Progenitor cell of endocrine pancreas (in vitro differentiated cells): Measurements from ENCODE around the gene EPM2AIP1. TPM values are rescaled to one million over a fixed set of nuclear protein-coding genes. Genes with fewer than 3 reads are reported as not detected.

Experiments
- DNase-seq: peaks from one replicate; pipeline ENCODE4 v3.0.0; 2021; ENCODE audit warnings: low spot score; ENCODE audit not compliant: unreplicated experiment
- H3K27ac Mint-ChIP-seq: 2 replicates; pipeline ENCODE4 v1.8.0; 2021; ENCODE audit warnings: mild to moderate bottlenecking, moderate library complexity, mixed read lengths
- H3K27me3 Mint-ChIP-seq: 2 replicates; pipeline ENCODE4 v1.8.0; 2021; ENCODE audit warnings: mixed read lengths
- H3K36me3 Mint-ChIP-seq: 2 replicates; pipeline ENCODE4 v1.8.0; 2022; ENCODE audit warnings: mixed read lengths; ENCODE audit not compliant: insufficient read depth
- H3K4me1 Mint-ChIP-seq: 2 replicates; pipeline ENCODE4 v1.8.0; 2021; ENCODE audit warnings: low read depth, mixed read lengths
- H3K4me3 Mint-ChIP-seq: 2 replicates; pipeline ENCODE4 v1.8.0; 2021; ENCODE audit warnings: low read depth, mild to moderate bottlenecking, moderate library complexity, mixed read lengths
- H3K9me3 Mint-ChIP-seq: 2 replicates; pipeline ENCODE4 v1.8.0; 2021; ENCODE audit warnings: low read depth, mixed read lengths
- CTCF ChIP-seq: fragments of 200-600 bp; sonication (generic); IDR thresholded peaks from one replicate; pipeline ENCODE4 v1.5.0; 2021; ENCODE audit warnings: antibody characterized with exemption, mild to moderate bottlenecking; ENCODE audit not compliant: unreplicated experiment
- total RNA-seq: library from RNA; stranded (reverse); gene quantifications from 2 replicates; pipeline ENCODE4 v1.2.1, GENCODE V29; 2021

The EPM2AIP1 gene
- total RNA-seq, 1 donor from 2014 or later: 29.7 TPM

- no peaks in the 10 kb centered on the region for H3K9me3 Mint-ChIP-seq
- peaks cover 22% of the 10 kb centered on the region for H3K36me3 Mint-ChIP-seq
- H3K27ac Mint-ChIP-seq: no peak overlapping the region
- H3K4me3 Mint-ChIP-seq: no peak overlapping the region
- H3K27me3 Mint-ChIP-seq: no peaks in the 10 kb centered on the region
- H3K4me1 Mint-ChIP-seq: peaks cover 33% of the 10 kb centered on the region
- no peak for TF ChIP-seq CTCF
- DNase-seq: no peak
Observed at GRCh38 chr3:36988356-36988755, 4.6 kb downstream of the EPM2AIP1 start.

GRCh38 chr3:36981006-36981405, 11.9 kb downstream of the EPM2AIP1 start:
- no peak for TF ChIP-seq CTCF
- Mint-ChIP-seq H3K27me3 (no peaks in the 10 kb centered on the region), H3K9me3 (peaks cover 24% of the 10 kb centered on the region), H3K36me3 (peaks cover 37% of the 10 kb centered on the region), H3K4me3 (no peak overlapping the region), H3K4me1 (no peaks in the 10 kb centered on the region), H3K27ac (no peak overlapping the region)
- no peak for DNase-seq

GRCh38 chr3:36973139-36973538, 19.8 kb downstream of the EPM2AIP1 start:
- Mint-ChIP-seq H3K36me3 (peaks cover 4% of the 10 kb centered on the region), H3K9me3 (peaks cover 7% of the 10 kb centered on the region), H3K27ac (no peak overlapping the region), H3K4me1 (peaks cover 18% of the 10 kb centered on the region), H3K27me3 (no peaks in the 10 kb centered on the region), H3K4me3 (no peak overlapping the region)
- DNase-seq: no peak
- no peak for TF ChIP-seq CTCF

GRCh38 chr3:36972163-36972562, 20.8 kb downstream of the EPM2AIP1 start:
- no peak for DNase-seq
- Mint-ChIP-seq H3K36me3 (peaks cover 4% of the 10 kb centered on the region), H3K4me1 (peaks cover 20% of the 10 kb centered on the region), H3K4me3 (no peak overlapping the region), H3K9me3 (peaks cover 7% of the 10 kb centered on the region), H3K27me3 (no peaks in the 10 kb centered on the region), H3K27ac (no peak overlapping the region)
- no peak for TF ChIP-seq CTCF

GRCh38 chr3:36969540-36970432, 23.1 kb downstream of the EPM2AIP1 start:
- Mint-ChIP-seq H3K27ac (peak overlapping the region; percentile 88), H3K4me1 (peaks cover 32% of the 10 kb centered on the region), H3K36me3 (no peaks in the 10 kb centered on the region), H3K4me3 (no peak overlapping the region), H3K27me3 (no peaks in the 10 kb centered on the region), H3K9me3 (peaks cover 8% of the 10 kb centered on the region)
- no peak for TF ChIP-seq CTCF
- DNase-seq: no peak
